Measurements from ENCODE around the gene SLC35A3. TPM values are rescaled to one million over a fixed set of nuclear protein-coding genes. Genes with fewer than 3 reads are reported as not detected.

Gene SLC35A3
- total RNA-seq, 3 donors from 2014 or later: 86.2 to 205 (median 159) TPM

DNA sequence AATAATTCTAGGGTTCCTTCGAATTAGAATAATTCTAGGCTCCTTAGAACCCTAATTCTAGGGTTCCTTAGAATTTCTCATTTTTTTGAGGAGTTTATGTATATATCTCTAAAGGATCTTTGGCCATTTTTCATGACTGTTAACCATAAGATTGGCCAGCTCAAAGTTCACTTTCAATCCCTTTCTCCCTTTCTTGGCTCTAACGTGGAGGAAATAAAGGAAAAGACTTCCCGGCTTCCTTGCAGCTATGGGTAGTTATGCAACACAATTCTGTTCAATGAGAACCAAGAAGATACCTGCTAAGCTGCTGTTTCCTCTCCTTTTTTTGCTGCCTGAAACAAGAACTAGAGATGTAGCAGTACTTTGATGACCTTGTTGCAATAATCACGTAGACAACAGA, 27.2 kb downstream of the SLC35A3 start:
- TF ChIP-seq, protein P1, sequence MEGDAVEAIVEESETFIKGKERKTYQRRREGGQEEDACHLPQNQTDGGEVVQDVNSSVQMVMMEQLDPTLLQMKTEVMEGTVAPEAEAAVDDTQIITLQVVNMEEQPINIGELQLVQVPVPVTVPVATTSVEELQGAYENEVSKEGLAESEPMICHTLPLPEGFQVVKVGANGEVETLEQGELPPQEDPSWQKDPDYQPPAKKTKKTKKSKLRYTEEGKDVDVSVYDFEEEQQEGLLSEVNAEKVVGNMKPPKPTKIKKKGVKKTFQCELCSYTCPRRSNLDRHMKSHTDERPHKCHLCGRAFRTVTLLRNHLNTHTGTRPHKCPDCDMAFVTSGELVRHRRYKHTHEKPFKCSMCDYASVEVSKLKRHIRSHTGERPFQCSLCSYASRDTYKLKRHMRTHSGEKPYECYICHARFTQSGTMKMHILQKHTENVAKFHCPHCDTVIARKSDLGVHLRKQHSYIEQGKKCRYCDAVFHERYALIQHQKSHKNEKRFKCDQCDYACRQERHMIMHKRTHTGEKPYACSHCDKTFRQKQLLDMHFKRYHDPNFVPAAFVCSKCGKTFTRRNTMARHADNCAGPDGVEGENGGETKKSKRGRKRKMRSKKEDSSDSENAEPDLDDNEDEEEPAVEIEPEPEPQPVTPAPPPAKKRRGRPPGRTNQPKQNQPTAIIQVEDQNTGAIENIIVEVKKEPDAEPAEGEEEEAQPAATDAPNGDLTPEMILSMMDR (IDR thresholded peaks at IDR 0.05): no peak

DNA sequence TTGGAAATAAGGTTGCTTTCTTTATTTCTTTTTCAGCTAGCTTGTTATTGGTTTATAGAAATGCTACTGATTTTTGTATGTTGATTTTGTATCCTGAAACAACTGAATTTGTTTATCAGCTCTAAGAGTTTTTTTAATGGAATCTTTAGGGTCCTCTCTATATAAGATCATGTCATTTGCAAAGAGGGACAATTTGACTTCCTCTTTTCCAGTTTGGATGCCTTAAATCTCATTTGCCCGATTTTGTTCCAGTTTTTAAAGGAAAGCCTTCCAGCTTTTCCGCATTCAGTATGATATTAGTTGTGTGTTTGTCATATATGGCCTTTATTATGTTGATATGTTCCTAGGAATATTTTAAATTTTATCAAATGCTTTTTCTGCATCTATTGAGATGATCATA, 31.7 kb downstream of the SLC35A3 start:
- TF ChIP-seq, protein P1 (IDR thresholded peaks at IDR 0.05): no peak
- Histone ChIP-seq H3K36me3 (ENCODE audit: low read depth) (no peaks in the 10 kb centered on the region), H3K9me3 (no peaks in the 10 kb centered on the region), H3K4me1 (ENCODE audit: low read depth) (no peaks in the 10 kb centered on the region), H3K4me3 (no peak overlapping the region)
- DNase-seq (no peak), ATAC-seq (no peak)
- intact Hi-C loops (cut with DNase I, micrococcal nuclease): no loop called here

More for the DNA sequence above, 27.2 kb downstream of the SLC35A3 start:
- no peaks in the 10 kb centered on the region for H3K9me3 ChIP-seq
- H3K4me3 ChIP-seq: no peak overlapping the region
- intact Hi-C loops (cut with DNase I, micrococcal nuclease): no loop called here
- ATAC-seq (peak; percentile 65), DNase-seq (no peak)
- H3K36me3 ChIP-seq (ENCODE audit: low read depth): no peaks in the 10 kb centered on the region
- H3K4me1 ChIP-seq (ENCODE audit: low read depth): no peaks in the 10 kb centered on the region

DNA sequence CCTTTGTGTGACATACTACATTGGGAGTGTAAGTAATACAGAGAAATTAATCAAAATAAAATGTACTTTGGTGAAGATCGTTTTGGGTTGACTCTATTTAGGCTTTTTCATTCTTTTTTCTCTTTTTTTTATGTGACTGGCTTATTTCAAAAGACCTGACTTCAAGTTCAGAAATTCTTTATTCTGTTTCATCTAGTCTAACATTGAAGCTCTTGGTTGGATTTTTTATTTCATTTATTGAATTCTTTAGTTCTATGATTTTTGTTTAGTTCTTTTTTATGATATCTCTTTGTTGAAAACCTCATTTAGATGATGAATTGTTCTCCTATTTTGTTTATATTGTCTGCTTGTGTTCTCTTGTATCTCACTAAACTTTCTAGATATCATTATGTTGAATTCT, 35.6 kb downstream of the SLC35A3 start:
- TF ChIP-seq, protein P1 (IDR thresholded peaks at IDR 0.05): no peak
- DNase-seq: no peak
- H3K4me3 ChIP-seq: no peak overlapping the region
- ATAC-seq: no peak
- no peaks in the 10 kb centered on the region for H3K9me3 ChIP-seq
- intact Hi-C loops (cut with DNase I, micrococcal nuclease): no loop called here
- H3K36me3 ChIP-seq (ENCODE audit: low read depth): no peaks in the 10 kb centered on the region
- no peaks in the 10 kb centered on the region for H3K4me1 ChIP-seq (ENCODE audit: low read depth)

DNA sequence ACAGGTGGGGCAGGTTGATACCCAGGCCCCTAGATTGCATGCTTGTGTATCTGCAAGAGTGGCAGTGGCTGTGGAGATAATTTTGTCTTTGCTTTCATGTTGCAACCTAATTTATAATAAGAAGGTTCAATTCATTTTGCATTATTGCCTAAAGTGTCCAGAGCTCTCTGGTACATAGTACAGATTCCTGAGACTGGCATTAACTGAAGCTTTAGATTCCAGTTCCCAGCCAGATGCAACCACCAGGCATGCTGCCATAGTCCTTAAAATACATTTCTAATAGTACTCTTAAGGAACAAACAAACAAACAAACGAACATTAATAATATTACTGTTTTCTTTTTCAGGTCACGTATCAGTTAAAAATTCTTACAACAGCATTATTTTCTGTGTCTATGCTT, 36.9 kb downstream of the SLC35A3 start:
- intact Hi-C loops (cut with DNase I, micrococcal nuclease): no loop called here
- Histone ChIP-seq H3K4me3 (no peak overlapping the region), H3K9me3 (no peaks in the 10 kb centered on the region), H3K36me3 (ENCODE audit: low read depth) (no peaks in the 10 kb centered on the region), H3K4me1 (ENCODE audit: low read depth) (no peaks in the 10 kb centered on the region)
- no peak for DNase-seq
- ATAC-seq: no peak
- TF ChIP-seq, protein P1 (IDR thresholded peaks at IDR 0.05): no peak

DNA sequence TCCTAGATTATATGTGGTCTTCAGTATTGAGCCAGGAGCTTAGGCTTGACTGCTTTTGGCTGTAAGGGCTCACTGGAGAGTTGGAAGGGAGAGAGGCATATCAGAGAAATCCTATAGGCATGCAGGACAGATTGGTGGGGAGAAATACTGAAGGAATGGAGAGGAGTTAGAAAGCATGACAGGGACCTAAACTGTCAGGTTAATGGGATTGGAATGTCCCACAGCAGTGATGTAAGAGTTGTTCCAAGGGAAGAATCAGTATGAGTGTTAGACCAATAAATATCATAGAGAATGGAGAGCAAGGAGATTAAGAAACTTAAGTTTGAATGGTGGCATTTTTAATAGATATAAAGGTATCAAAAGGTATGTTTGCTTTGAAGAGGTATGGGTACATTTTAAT, 39.7 kb downstream of the SLC35A3 start:
- intact Hi-C loops (cut with DNase I, micrococcal nuclease): no loop called here
- Histone ChIP-seq H3K4me1 (ENCODE audit: low read depth) (no peaks in the 10 kb centered on the region), H3K4me3 (no peak overlapping the region), H3K9me3 (no peaks in the 10 kb centered on the region), H3K36me3 (ENCODE audit: low read depth) (no peaks in the 10 kb centered on the region)
- ATAC-seq (no peak), DNase-seq (no peak)
- TF ChIP-seq, protein P1 (IDR thresholded peaks at IDR 0.05): no peak

DNA sequence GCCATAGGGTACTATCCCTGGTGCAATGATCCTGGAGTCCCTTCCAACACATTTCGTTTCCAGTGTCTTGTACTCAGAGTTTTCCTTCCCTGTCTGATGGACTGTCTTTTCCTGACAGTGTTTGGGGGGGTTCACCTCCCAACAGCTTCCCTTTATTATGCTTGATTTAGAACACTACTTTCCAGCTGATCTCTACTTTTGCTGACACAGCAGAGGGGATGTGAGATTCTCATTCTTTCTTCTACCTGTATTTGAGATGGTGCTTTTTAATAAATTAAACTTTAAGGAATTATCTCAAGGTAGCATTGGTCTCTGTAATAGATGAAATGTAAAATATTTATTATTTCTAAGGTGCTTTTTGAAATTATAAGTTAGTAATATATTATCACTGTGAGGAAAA, 41.0 kb downstream of the SLC35A3 start:
- TF ChIP-seq, protein P1 (IDR thresholded peaks at IDR 0.05): no peak
- DNase-seq: no peak
- no peak for ATAC-seq
- Histone ChIP-seq H3K9me3 (no peaks in the 10 kb centered on the region), H3K4me1 (ENCODE audit: low read depth) (no peaks in the 10 kb centered on the region), H3K4me3 (no peak overlapping the region), H3K36me3 (ENCODE audit: low read depth) (no peaks in the 10 kb centered on the region)
- intact Hi-C loops (cut with DNase I, micrococcal nuclease): no loop called here
